Endothelial cell (in vitro differentiated cells): Measurements from ENCODE around the gene GTF2F2. TPM values are rescaled to one million over a fixed set of nuclear protein-coding genes. Genes with fewer than 3 reads are reported as not detected.

Source experiments
- DNase-seq: peaks from one replicate; pipeline ENCODE4 v3.0.0; 2021; ENCODE audit warnings: low spot score
- H3K27ac Mint-ChIP-seq: one replicate; pipeline ENCODE4 v1.8.0; 2021; ENCODE audit warnings: mixed read lengths, inconsistent platforms; ENCODE audit not compliant: unreplicated experiment
- H3K27me3 Mint-ChIP-seq: one replicate; pipeline ENCODE4 v1.8.0; 2021; ENCODE audit warnings: mild to moderate bottlenecking, moderate library complexity, mixed read lengths, inconsistent platforms; ENCODE audit not compliant: unreplicated experiment
- H3K36me3 Mint-ChIP-seq: one replicate; pipeline ENCODE4 v1.8.0; 2021; ENCODE audit warnings: mild to moderate bottlenecking, low read depth, mixed read lengths, inconsistent platforms; ENCODE audit not compliant: unreplicated experiment
- H3K4me1 Mint-ChIP-seq: one replicate; pipeline ENCODE4 v1.8.0; 2021; ENCODE audit warnings: mild to moderate bottlenecking, mixed read lengths, inconsistent platforms; ENCODE audit not compliant: unreplicated experiment
- H3K4me3 Mint-ChIP-seq: one replicate; pipeline ENCODE4 v1.8.0; 2021; ENCODE audit warnings: mild to moderate bottlenecking, mixed read lengths, inconsistent platforms; ENCODE audit not compliant: unreplicated experiment
- H3K9me3 Mint-ChIP-seq: one replicate; pipeline ENCODE4 v1.8.0; 2021; ENCODE audit warnings: mixed read lengths, inconsistent platforms; ENCODE audit not compliant: unreplicated experiment
- CTCF ChIP-seq: fragments of 200-600 bp; sonication (generic); IDR thresholded peaks from one replicate; pipeline ENCODE4 v1.5.0; 2021; ENCODE audit warnings: antibody characterized with exemption; ENCODE audit not compliant: unreplicated experiment
- total RNA-seq: library from RNA; stranded (reverse); fragmentation: NEBNext Ultra II Directional; extraction: Animal tissue kit (Norgen Biotek cat#: 25700); gene quantifications from one replicate; pipeline ENCODE4 v1.2.1, GENCODE V29; 2021; ENCODE audit not compliant: unreplicated experiment

GTF2F2 gene
- total RNA-seq, 1 donor from 2014 or later = 13.6 TPM

- H3K27ac Mint-ChIP-seq = no peak overlapping the region
- no peak for TF ChIP-seq CTCF
- H3K27me3 Mint-ChIP-seq = no peaks in the 10 kb centered on the region
- no peaks in the 10 kb centered on the region for H3K4me1 Mint-ChIP-seq
- H3K36me3 Mint-ChIP-seq = no peaks in the 10 kb centered on the region
- H3K9me3 Mint-ChIP-seq = no peaks in the 10 kb centered on the region
- no peak for DNase-seq
- H3K4me3 Mint-ChIP-seq = no peak overlapping the region
These were observed 35.8 kb upstream of the GTF2F2 start for GRCh38 chr13:45084515-45084914.

- Mint-ChIP-seq H3K27me3 (no peaks in the 10 kb centered on the region), H3K4me1 (no peaks in the 10 kb centered on the region), H3K4me3 (no peak overlapping the region), H3K27ac (no peak overlapping the region), H3K36me3 (no peaks in the 10 kb centered on the region), H3K9me3 (no peaks in the 10 kb centered on the region)
- DNase-seq = no peak
- TF ChIP-seq CTCF = no peak
These were observed 33.8 kb upstream of the GTF2F2 start for GRCh38 chr13:45086484-45086883.

- Mint-ChIP-seq H3K9me3 (no peaks in the 10 kb centered on the region), H3K4me1 (no peaks in the 10 kb centered on the region), H3K36me3 (no peaks in the 10 kb centered on the region), H3K27me3 (no peaks in the 10 kb centered on the region), H3K4me3 (no peak overlapping the region), H3K27ac (no peak overlapping the region)
- TF ChIP-seq CTCF = no peak
- DNase-seq = no peak
These were observed 27.6 kb upstream of the GTF2F2 start for GRCh38 chr13:45092663-45093062.

GRCh38 chr13:45100573-45101262 lies 19.6 kb upstream of the GTF2F2 start:
- Mint-ChIP-seq H3K4me1 (no peaks in the 10 kb centered on the region), H3K27me3 (no peaks in the 10 kb centered on the region), H3K27ac (no peak overlapping the region)

More at GRCh38 chr13:45100573-45101262, 19.6 kb upstream of the GTF2F2 start:
- DNase-seq = no peak
- H3K9me3 Mint-ChIP-seq = no peaks in the 10 kb centered on the region
- no peak for TF ChIP-seq CTCF
- no peak overlapping the region for H3K4me3 Mint-ChIP-seq
- H3K36me3 Mint-ChIP-seq = no peaks in the 10 kb centered on the region
